Small intestine (tissue), 7 donors: ENCODE data around the gene XPO6. TPM values are rescaled to one million over a fixed set of nuclear protein-coding genes. Genes with fewer than 3 reads are reported as not detected.
"Not testable (repeated sequence)": the region's sequence is repeated elsewhere in the genome, so short reads cannot be mapped to it uniquely, and the experiment has no call there.

Experiments used
- DNase-seq, 2 donors: peaks; one replicate each; pipeline versions ENCODE4 v3.0.0 to v3.0.0-alpha.2; 2013
- FAIRE-seq: peaks from 2 replicates; lab custom pipeline; 2012; peaks lifted over from hg19 to GRCh38; lab: Jason Lieb, UNC
- H3K27ac ChIP-seq, 3 donors: one replicate each; pipeline ENCODE4 v1.5.1; 2013; ENCODE audit warnings: low read length in 2 of 3, mild to moderate bottlenecking in 2 of 3, control low read depth in 1 of 3, inconsistent platforms in 1 of 3, low read depth in 1 of 3, moderate library complexity in 1 of 3
- H3K27me3 ChIP-seq, 3 donors: one replicate each; pipeline ENCODE4 v1.6.1; 2013; ENCODE audit warnings: low read length in 3 of 3, inconsistent platforms in 1 of 3; ENCODE audit not compliant: control insufficient read depth in 3 of 3, insufficient read depth in 3 of 3
- H3K36me3 ChIP-seq, 3 donors: one replicate each; pipeline ENCODE4 v1.6.1; 2013; ENCODE audit warnings: low read length in 3 of 3, inconsistent platforms in 1 of 3, low read depth in 1 of 3, mild to moderate bottlenecking in 1 of 3, moderate library complexity in 1 of 3; ENCODE audit not compliant: control insufficient read depth in 3 of 3, insufficient read depth in 2 of 3
- H3K4me1 ChIP-seq, 3 donors: one replicate each; pipeline ENCODE4 v1.6.1; 2013; ENCODE audit warnings: low read length in 2 of 3, inconsistent platforms in 1 of 3, low read depth in 1 of 3, mild to moderate bottlenecking in 1 of 3, moderate library complexity in 1 of 3; ENCODE audit not compliant: control insufficient read depth in 3 of 3, insufficient read depth in 2 of 3
- H3K4me3 ChIP-seq, 3 donors: one replicate each; pipeline ENCODE4 v1.5.1; 2013; ENCODE audit warnings: low read length in 3 of 3, control low read depth in 1 of 3, inconsistent platforms in 1 of 3, low read depth in 1 of 3, mild to moderate bottlenecking in 1 of 3, moderate library complexity in 1 of 3
- H3K9me3 ChIP-seq, 2 donors: one replicate each; pipeline ENCODE4 v1.6.1; 2013; ENCODE audit warnings: low read depth in 1 of 2, low read length in 1 of 2; ENCODE audit not compliant: control insufficient read depth in 2 of 2, insufficient read depth in 1 of 2
- WGBS, 3 donors: extraction: QIAGEN DNeasy Blood & Tissue Kit; methylation state at CpG; one replicate each; pipeline ENCODE4 v1.1.7; 2013; 5-methylcytosine and 5-hydroxymethylcytosine counted together
- polyA plus RNA-seq, 4 donors: library from polyadenylated mRNA; stranded (reverse) in 3 of 4; unstranded in 1 of 4; fragments of 200-250 nt in 3 of 4; fragments of 120-200 nt in 1 of 4; gene quantifications; one replicate each; pipeline versions ENCODE4 v1.2.1 to v1.2.3, GENCODE V29; 2013
- donor health status: healthy with polysubstance abuse.
- donor health status: control.
- donor health status: control.
- donor health status: Bipolar disorder and iron deficiency.
- donor health status: healthy.

Gene XPO6
- polyA plus RNA-seq, 4 donors, result 51.1 to 78.1 (median 56.7) TPM

- FAIRE-seq, result no peak
- no peak overlapping the region for H3K27ac ChIP-seq
- WGBS, 3 donors, result 82 to 89% (median 89%) methylated on average over 11 to 12 of the region's 12 CpGs
- no peak overlapping the region for H3K4me3 ChIP-seq
- no peak for DNase-seq
- peaks cover 0 to 2% (median 2%) of the 10 kb centered on the region in 3 donors for H3K27me3 ChIP-seq
- no peaks in the 10 kb centered on the region for H3K4me1 ChIP-seq
- H3K9me3 ChIP-seq, result no peaks in the 10 kb centered on the region
- no peaks in the 10 kb centered on the region for H3K36me3 ChIP-seq
These were observed 44.1 kb upstream of the XPO6 start for GRCh38 chr16:28255838-28256237.

- FAIRE-seq (no peak), DNase-seq (no peak)
- H3K4me1 ChIP-seq, result no peaks in the 10 kb centered on the region
- H3K27me3 ChIP-seq, result peaks cover 0 to 2% (median 0%) of the 10 kb centered on the region in 3 donors
- no peaks in the 10 kb centered on the region for H3K36me3 ChIP-seq
- 85 to 97% (median 90%) methylated on average over 6 of the region's 6 CpGs for WGBS, 3 donors
- no peak overlapping the region for H3K4me3 ChIP-seq
- no peaks in the 10 kb centered on the region for H3K9me3 ChIP-seq
- no peak overlapping the region for H3K27ac ChIP-seq
These were observed 42.4 kb upstream of the XPO6 start for GRCh38 chr16:28254158-28254557.

- Histone ChIP-seq H3K27ac (no peak overlapping the region), H3K9me3 (no peaks in the 10 kb centered on the region), H3K4me1 (no peaks in the 10 kb centered on the region), H3K36me3 (no peaks in the 10 kb centered on the region), H3K4me3 (no peak overlapping the region), H3K27me3 (no peaks in the 10 kb centered on the region)
- DNase-seq (no peak), FAIRE-seq (no peak)
- 53 to 68% (median 54%) methylated on average over 3 of the region's 3 CpGs for WGBS, 3 donors
These were observed 39.2 kb upstream of the XPO6 start for GRCh38 chr16:28250999-28251398.

- H3K27ac ChIP-seq, H3K4me1 ChIP-seq, H3K27me3 ChIP-seq, H3K9me3 ChIP-seq, FAIRE-seq, H3K4me3 ChIP-seq, DNase-seq, H3K36me3 ChIP-seq: not testable (repeated sequence)
- 62 to 70% (median 64%) methylated on average over 2 of the region's 2 CpGs for WGBS, 3 donors
These were observed 37.7 kb upstream of the XPO6 start for GRCh38 chr16:28249483-28249882.

- no peak for FAIRE-seq
- H3K9me3 ChIP-seq, result peaks cover 0 to 5% of the 10 kb centered on the region in 2 donors
- H3K4me3 ChIP-seq, result no peak overlapping the region
- H3K27me3 ChIP-seq, result no peaks in the 10 kb centered on the region
- no peak overlapping the region for H3K27ac ChIP-seq
- DNase-seq, result no peak
- H3K36me3 ChIP-seq, result no peaks in the 10 kb centered on the region
- H3K4me1 ChIP-seq, result no peaks in the 10 kb centered on the region
- 92 to 94% (median 94%) methylated on average over 6 of the region's 6 CpGs for WGBS, 3 donors
These were observed 30.2 kb upstream of the XPO6 start for GRCh38 chr16:28241924-28242323.

- DNase-seq (no peak), FAIRE-seq (no peak)
- Histone ChIP-seq H3K27me3 (no peaks in the 10 kb centered on the region), H3K4me3 (no peak overlapping the region), H3K4me1 (no peaks in the 10 kb centered on the region), H3K9me3 (peaks cover 0 to 5% of the 10 kb centered on the region in 2 donors), H3K27ac (no peak overlapping the region), H3K36me3 (no peaks in the 10 kb centered on the region)
- WGBS, 3 donors, result 95 to 98% (median 98%) methylated on average over 3 of the region's 3 CpGs
These were observed 26.1 kb upstream of the XPO6 start for GRCh38 chr16:28237754-28238357.

- no peaks in the 10 kb centered on the region for H3K9me3 ChIP-seq
- DNase-seq (no peak), FAIRE-seq (no peak)
- H3K4me3 ChIP-seq, result no peak overlapping the region
- no peaks in the 10 kb centered on the region for H3K36me3 ChIP-seq
- H3K27ac ChIP-seq, result no peak overlapping the region
- H3K27me3 ChIP-seq, result no peaks in the 10 kb centered on the region
- H3K4me1 ChIP-seq, result no peaks in the 10 kb centered on the region
- 72 to 82% (median 75%) methylated on average over 2 of the region's 2 CpGs for WGBS, 3 donors
These were observed 20.0 kb upstream of the XPO6 start for GRCh38 chr16:28231763-28232162.

- H3K27me3 ChIP-seq, H3K4me3 ChIP-seq, H3K4me1 ChIP-seq, DNase-seq, H3K27ac ChIP-seq, FAIRE-seq, H3K36me3 ChIP-seq, H3K9me3 ChIP-seq: not testable (repeated sequence)
- 86 to 99% (median 92%) methylated on average over 3 of the region's 3 CpGs for WGBS, 3 donors
These were observed 12.1 kb upstream of the XPO6 start for GRCh38 chr16:28223909-28224308.

GRCh38 chr16:28219777-28220176 lies 8.0 kb upstream of the XPO6 start:
- H3K27me3 ChIP-seq, FAIRE-seq, H3K27ac ChIP-seq, DNase-seq, H3K4me1 ChIP-seq, H3K36me3 ChIP-seq, H3K4me3 ChIP-seq, H3K9me3 ChIP-seq: not testable (repeated sequence)
- 78 to 87% (median 85%) methylated on average over 6 of the region's 6 CpGs for WGBS, 3 donors
